Measurements from ENCODE around the gene TTBK1. TPM values are rescaled to one million over a fixed set of nuclear protein-coding genes. Genes with fewer than 3 reads are reported as not detected.

The TTBK1 gene
- total RNA-seq, 1 donor from 2014 or later: under 0.01 TPM

DNA sequence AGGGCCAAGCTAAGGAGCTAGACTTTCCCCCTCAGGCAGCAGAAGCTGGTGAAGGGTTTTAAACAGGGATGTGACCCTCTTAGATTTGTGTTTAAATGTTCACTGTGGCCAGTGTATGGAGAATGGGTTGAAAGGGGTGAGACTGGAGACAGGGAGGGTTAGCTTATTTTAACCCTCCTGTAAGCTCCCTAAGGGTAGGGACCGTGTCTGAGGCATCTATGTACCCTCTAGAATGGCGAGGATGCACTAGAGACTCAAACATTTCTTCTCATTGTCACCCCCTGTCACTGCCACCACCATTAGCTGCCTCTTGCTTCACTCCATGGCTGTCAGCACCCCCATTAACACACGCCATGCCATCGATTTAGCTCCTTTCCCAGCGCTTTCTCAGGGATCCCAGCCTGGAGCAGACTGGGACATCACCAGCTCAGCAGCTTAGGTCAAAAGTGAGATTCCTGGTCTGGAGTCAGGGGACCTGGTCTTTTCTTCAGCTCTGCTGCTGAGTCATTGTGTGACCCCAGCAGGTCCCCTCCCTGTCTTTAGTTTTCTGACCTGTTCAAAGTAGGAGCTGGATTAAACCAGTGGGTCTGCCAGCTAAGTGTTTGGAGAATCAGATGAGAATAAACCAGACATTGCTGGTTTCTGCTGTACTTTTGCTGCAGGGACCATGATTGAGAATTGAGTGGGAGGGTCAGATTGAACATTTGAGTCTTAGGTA, 53.7 kb downstream of the TTBK1 start:
- no peak overlapping the region for H3K4me3 ChIP-seq (ENCODE audit: low read depth, low read length)
- DNase-seq (ENCODE audit: low read depth): no peak
- no peak for TF ChIP-seq CTCF (conservative IDR thresholded peaks at IDR 0.05; ENCODE audit: low read depth, low read length)

GRCh38 chr6:43297644-43298564, 54.6 kb downstream of the TTBK1 start, which contains the start of gene SLC22A7:
TSS of gene SLC22A7 (plus strand) at chr6:43298260. CDS start at chr6:43298359, 99 bp downstream.
- no peak within 1 kb of the TSS for H3K4me3 ChIP-seq (ENCODE audit: low read depth, low read length)
- TF ChIP-seq CTCF (conservative IDR thresholded peaks at IDR 0.05; ENCODE audit: low read depth, low read length): no peak
- DNase-seq (ENCODE audit: low read depth): no peak

DNA sequence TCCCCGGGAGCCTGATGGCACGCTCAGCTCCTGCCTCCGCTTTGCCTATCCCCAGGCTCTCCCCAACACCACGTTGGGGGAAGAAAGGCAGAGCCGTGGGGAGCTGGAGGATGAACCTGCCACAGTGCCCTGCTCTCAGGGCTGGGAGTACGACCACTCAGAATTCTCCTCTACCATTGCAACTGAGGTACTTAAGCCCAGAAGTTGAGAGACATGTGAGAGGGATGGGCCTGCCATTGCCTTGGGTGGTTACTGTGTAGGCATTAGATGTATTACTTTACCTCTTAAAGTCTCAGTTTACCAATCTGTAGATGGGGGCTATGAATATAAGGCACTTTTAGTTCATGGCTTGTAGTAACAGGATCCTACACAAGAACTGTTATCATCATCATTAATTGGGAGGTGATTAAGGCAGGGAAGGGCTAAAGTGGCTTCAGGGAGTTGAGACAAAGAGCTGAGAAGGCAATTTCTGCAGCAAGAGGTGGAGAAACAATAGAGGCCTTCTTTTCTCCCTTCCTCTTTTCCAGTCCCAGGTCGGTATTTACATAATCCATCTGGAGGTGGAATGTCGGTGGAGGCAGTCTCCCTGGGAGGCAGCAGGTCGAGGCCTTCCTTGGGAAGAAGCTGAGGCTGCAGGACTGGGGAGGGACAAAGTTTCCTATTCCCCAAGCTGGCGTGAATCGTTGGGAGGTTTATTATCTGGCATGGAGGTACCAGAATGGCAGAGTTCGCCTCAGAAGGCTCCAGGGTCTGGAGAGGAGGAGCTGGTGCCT, 55.5 kb downstream of the TTBK1 start:
- TF ChIP-seq CTCF (conservative IDR thresholded peaks at IDR 0.05; ENCODE audit: low read depth, low read length): no peak
- no peak overlapping the region for H3K4me3 ChIP-seq (ENCODE audit: low read depth, low read length)
- DNase-seq (ENCODE audit: low read depth): no peak

GRCh38 chr6:43299338-43300293, 56.3 kb downstream of the TTBK1 start:
- no peak for DNase-seq (ENCODE audit: low read depth)
- no peak overlapping the region for H3K4me3 ChIP-seq (ENCODE audit: low read depth, low read length)
- TF ChIP-seq CTCF (conservative IDR thresholded peaks at IDR 0.05; ENCODE audit: low read depth, low read length): peak; percentile 17

DNA sequence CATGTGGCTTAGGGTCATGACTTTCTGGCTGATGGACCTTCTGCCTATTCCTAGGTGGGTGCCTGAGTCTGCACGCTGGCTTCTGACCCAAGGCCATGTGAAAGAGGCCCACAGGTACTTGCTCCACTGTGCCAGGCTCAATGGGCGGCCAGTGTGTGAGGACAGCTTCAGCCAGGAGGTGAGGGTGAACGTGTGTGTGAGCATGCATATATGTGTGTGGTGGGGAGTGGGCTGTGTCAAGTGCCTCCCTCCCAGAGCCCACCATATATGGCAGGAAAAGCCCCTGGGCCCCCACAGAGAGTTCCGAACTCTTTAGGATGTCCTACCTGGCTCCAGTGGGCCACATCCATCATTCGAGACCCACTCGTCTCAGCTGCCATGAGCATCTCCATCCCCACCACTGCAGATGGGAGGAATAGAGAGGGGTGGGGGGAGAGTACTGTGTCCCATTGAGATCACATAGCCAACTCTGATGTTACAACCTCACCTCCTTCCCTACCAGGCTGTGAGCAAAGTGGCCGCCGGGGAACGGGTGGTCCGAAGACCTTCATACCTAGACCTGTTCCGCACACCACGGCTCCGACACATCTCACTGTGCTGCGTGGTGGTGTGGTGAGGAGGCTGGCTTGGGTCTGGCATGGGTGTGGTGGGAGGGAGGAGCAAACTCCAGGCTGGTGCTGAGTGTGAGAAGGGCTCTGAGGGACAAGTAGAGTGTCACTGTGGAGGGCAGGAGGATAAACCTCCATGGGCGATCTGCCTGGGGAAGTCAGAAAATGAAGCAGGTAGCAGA, 58.0 kb downstream of the TTBK1 start:
- no peak for DNase-seq (ENCODE audit: low read depth)

More for the DNA sequence above, 58.0 kb downstream of the TTBK1 start:
- no peak for TF ChIP-seq CTCF (conservative IDR thresholded peaks at IDR 0.05; ENCODE audit: low read depth, low read length)
- no peak overlapping the region for H3K4me3 ChIP-seq (ENCODE audit: low read depth, low read length)

Data from epithelial cell of proximal tubule (primary cell).